CD4-positive, CD25-positive, alpha-beta regulatory T cell (primary cell): Measurements from ENCODE around the gene SKOR1. TPM values are rescaled to one million over a fixed set of nuclear protein-coding genes. Genes with fewer than 3 reads are reported as not detected.
A peak's percentile ranks its signal among the peaks of the same experiment; 100 is the strongest.

Source experiments
- ATAC-seq, 2 donors: fragments of 150-1000 bp; cut with Tn5 transposase; one replicate each; pipeline ENCODE4 v1.10.0; 2021; ENCODE audit warnings: low read depth in 2 of 2, moderate number of reproducible peaks in 2 of 2, moderate library complexity in 1 of 2
- DNase-seq, 3 donors: peaks; one replicate each; pipeline versions ENCODE4 v3.0.0 to v3.0.0-alpha.2; 2012 to 2022; ENCODE audit warnings: mixed read lengths in 1 of 3
- H3K27ac ChIP-seq: one replicate; pipeline ENCODE4 v1.7.0; 2013; ENCODE audit warnings: mild to moderate bottlenecking, low read length; ENCODE audit not compliant: insufficient read depth, poor library complexity, severe bottlenecking
- H3K27me3 ChIP-seq: one replicate; pipeline ENCODE4 v1.7.0; 2013; ENCODE audit warnings: low read length; ENCODE audit not compliant: control insufficient read depth, insufficient read depth
- H3K36me3 ChIP-seq: one replicate; pipeline ENCODE4 v1.7.0; 2013; ENCODE audit warnings: mild to moderate bottlenecking, low read length, moderate library complexity; ENCODE audit not compliant: control insufficient read depth, insufficient read depth
- H3K4me1 ChIP-seq: 2 replicates; pipeline ENCODE4 v1.7.0; 2013; ENCODE audit warnings: mild to moderate bottlenecking, low read length; ENCODE audit not compliant: insufficient read depth, control insufficient read depth, poor library complexity, severe bottlenecking
- H3K4me3 ChIP-seq: one replicate; pipeline ENCODE4 v1.7.0; 2013; ENCODE audit warnings: low read depth, mild to moderate bottlenecking, low read length, moderate library complexity
- H3K9me3 ChIP-seq, 2 experiments: 1 replicate in 1 of 2; 2 replicates in 1 of 2; pipeline ENCODE4 v1.7.0; 2013; ENCODE audit warnings: low read length in 2 of 2, mild to moderate bottlenecking in 1 of 2, moderate library complexity in 1 of 2; ENCODE audit not compliant: control insufficient read depth in 2 of 2
- H3K27ac Mint-ChIP-seq, 3 donors: one replicate each; pipeline ENCODE4 v1.8.0; 2020 to 2022; ENCODE audit warnings: mild to moderate bottlenecking in 3 of 3, mixed read lengths in 3 of 3, moderate library complexity in 2 of 3
- H3K27me3 Mint-ChIP-seq: one replicate; pipeline ENCODE4 v1.8.0; 2022; ENCODE audit warnings: mild to moderate bottlenecking, mixed read lengths
- H3K36me3 Mint-ChIP-seq: one replicate; pipeline ENCODE4 v1.8.0; 2020; ENCODE audit warnings: mixed read lengths
- H3K4me1 Mint-ChIP-seq, 4 donors: one replicate each; pipeline ENCODE4 v1.8.0; 2020 to 2022; ENCODE audit warnings: mixed read lengths in 4 of 4, mild to moderate bottlenecking in 1 of 4
- H3K4me3 Mint-ChIP-seq, 4 donors: one replicate each; pipeline ENCODE4 v1.8.0; 2020 to 2022; ENCODE audit warnings: mild to moderate bottlenecking in 4 of 4, mixed read lengths in 4 of 4, moderate library complexity in 3 of 4
- H3K9me3 Mint-ChIP-seq, 7 donors: one replicate each; pipeline ENCODE4 v1.8.0; 2020 to 2022; ENCODE audit warnings: mixed read lengths in 7 of 7, mild to moderate bottlenecking in 3 of 7, moderate library complexity in 2 of 7
- polyA plus RNA-seq, 4 donors: library from polyadenylated mRNA; unstranded; fragments of 300-500 nt; fragmentation: Illumina TruSeq; gene quantifications; one replicate each; pipeline ENCODE4 v1.2.3, GENCODE V29; 2021
- total RNA-seq: library from RNA; stranded (reverse); gene quantifications from one replicate; pipeline ENCODE4 v1.2.3, GENCODE V29; 2022

The SKOR1 gene
- total and polyA plus RNA-seq, 5 donors from 2014 or later: 2.5 TPM; not detected in 4

GRCh38 chr15:67822537-67823313 lies 2.6 kb upstream of the SKOR1 start:
- no peak overlapping the region for H3K4me3 ChIP-seq
- Mint-ChIP-seq H3K27ac (no peak overlapping the region), H3K4me1 (peaks cover 0 to 54% (median 11%) of the 10 kb centered on the region in 4 donors), H3K4me3 (peak overlapping the region in 2 of 4 donors; percentile 33 to 48), H3K27me3 (peaks cover 80% of the 10 kb centered on the region), H3K9me3 (peaks cover 0 to 6% (median 0%) of the 10 kb centered on the region in 7 donors), H3K36me3 (no peaks in the 10 kb centered on the region)
- DNase-seq: no peak
- H3K4me1 ChIP-seq: peaks cover 39% of the 10 kb centered on the region
- no peak overlapping the region for H3K27ac ChIP-seq
- no peaks in the 10 kb centered on the region for H3K9me3 ChIP-seq
- ATAC-seq: no peak
- H3K36me3 ChIP-seq: no peaks in the 10 kb centered on the region
- H3K27me3 ChIP-seq: peaks cover 15% of the 10 kb centered on the region

GRCh38 chr15:67823314-67824196 lies 1.8 kb upstream of the SKOR1 start:
- ATAC-seq (no peak), DNase-seq (no peak)
- peak overlapping the region; percentile 72 to 90 (median 87) for H3K4me3 Mint-ChIP-seq
- Histone ChIP-seq H3K4me3 (no peak overlapping the region), H3K36me3 (no peaks in the 10 kb centered on the region), H3K27me3 (peaks cover 12% of the 10 kb centered on the region), H3K27ac (no peak overlapping the region), H3K4me1 (peaks cover 47% of the 10 kb centered on the region), H3K9me3 (no peaks in the 10 kb centered on the region)
- no peaks in the 10 kb centered on the region for H3K36me3 Mint-ChIP-seq
- peaks cover 0 to 9% (median 0%) of the 10 kb centered on the region in 7 donors for H3K9me3 Mint-ChIP-seq
- H3K27me3 Mint-ChIP-seq: peaks cover 78% of the 10 kb centered on the region
- H3K4me1 Mint-ChIP-seq: peaks cover 0 to 59% (median 13%) of the 10 kb centered on the region in 4 donors
- H3K27ac Mint-ChIP-seq: peak overlapping the region in 1 of 3 donors; percentile 67

GRCh38 chr15:67824197-67824968 lies 926 bp upstream of the SKOR1 start:
- peak overlapping the region in 1 of 3 donors; percentile 38 for H3K27ac Mint-ChIP-seq
- no peak overlapping the region for H3K27ac ChIP-seq
- peaks cover 80% of the 10 kb centered on the region for H3K27me3 Mint-ChIP-seq
- H3K4me1 ChIP-seq: peaks cover 56% of the 10 kb centered on the region
- H3K4me1 Mint-ChIP-seq: peaks cover 0 to 65% (median 16%) of the 10 kb centered on the region in 4 donors
- H3K9me3 Mint-ChIP-seq: peaks cover 0 to 9% (median 0%) of the 10 kb centered on the region in 7 donors
- no peaks in the 10 kb centered on the region for H3K9me3 ChIP-seq
- H3K27me3 ChIP-seq: peaks cover 10% of the 10 kb centered on the region
- no peak overlapping the region for H3K4me3 ChIP-seq
- H3K36me3 ChIP-seq: no peaks in the 10 kb centered on the region
- no peak for DNase-seq
- H3K36me3 Mint-ChIP-seq: no peaks in the 10 kb centered on the region
- ATAC-seq: no peak
- peak overlapping the region; percentile 78 to 90 (median 87) for H3K4me3 Mint-ChIP-seq

GRCh38 chr15:67825881-67826716 lies 790 bp downstream of the SKOR1 start:
- H3K27ac Mint-ChIP-seq: peak overlapping the region in 2 of 3 donors; percentile 23 to 86

GRCh38 chr15:67826717-67827561 lies 1.6 kb downstream of the SKOR1 start:
- no peak overlapping the region for H3K4me3 ChIP-seq
- Mint-ChIP-seq H3K27ac (peak overlapping the region in 1 of 3 donors; percentile 23), H3K4me3 (peak overlapping the region in 1 of 4 donors; percentile 78), H3K4me1 (peaks cover 0 to 54% (median 20%) of the 10 kb centered on the region in 4 donors), H3K9me3 (peaks cover 0 to 9% (median 0%) of the 10 kb centered on the region in 7 donors), H3K27me3 (peaks cover 75% of the 10 kb centered on the region), H3K36me3 (no peaks in the 10 kb centered on the region)
- no peaks in the 10 kb centered on the region for H3K36me3 ChIP-seq
- ATAC-seq (no peak), DNase-seq (no peak)
- H3K27ac ChIP-seq: no peak overlapping the region
- peaks cover 64% of the 10 kb centered on the region for H3K4me1 ChIP-seq
- peaks cover 20% of the 10 kb centered on the region for H3K27me3 ChIP-seq
- H3K9me3 ChIP-seq: no peaks in the 10 kb centered on the region

More at GRCh38 chr15:67825881-67826716, 790 bp downstream of the SKOR1 start:
- H3K4me3 ChIP-seq: no peak overlapping the region
- H3K9me3 ChIP-seq: no peaks in the 10 kb centered on the region
- H3K9me3 Mint-ChIP-seq: peaks cover 0 to 9% (median 0%) of the 10 kb centered on the region in 7 donors
- H3K27me3 ChIP-seq: peaks cover 15% of the 10 kb centered on the region
- H3K27me3 Mint-ChIP-seq: peaks cover 76% of the 10 kb centered on the region
- peaks cover 0 to 62% (median 20%) of the 10 kb centered on the region in 4 donors for H3K4me1 Mint-ChIP-seq
- H3K4me1 ChIP-seq: peaks cover 66% of the 10 kb centered on the region
- H3K36me3 Mint-ChIP-seq: no peaks in the 10 kb centered on the region
- no peaks in the 10 kb centered on the region for H3K36me3 ChIP-seq
- ATAC-seq (no peak), DNase-seq (peak in 2 of 3 donors; percentile 12 to 42)
- no peak overlapping the region for H3K27ac ChIP-seq
- H3K4me3 Mint-ChIP-seq: peak overlapping the region in 3 of 4 donors; percentile 55 to 78 (median 74)

- peaks cover 62% of the 10 kb centered on the region for H3K4me1 ChIP-seq
- peaks cover 0 to 48% (median 19%) of the 10 kb centered on the region in 4 donors for H3K4me1 Mint-ChIP-seq
- H3K27me3 Mint-ChIP-seq: peaks cover 74% of the 10 kb centered on the region
- no peak overlapping the region for H3K4me3 ChIP-seq
- no peaks in the 10 kb centered on the region for H3K9me3 ChIP-seq
- H3K27ac Mint-ChIP-seq: no peak overlapping the region
- no peaks in the 10 kb centered on the region for H3K36me3 ChIP-seq
- H3K36me3 Mint-ChIP-seq: no peaks in the 10 kb centered on the region
- peak overlapping the region in 2 of 4 donors; percentile 68 to 77 for H3K4me3 Mint-ChIP-seq
- peaks cover 0 to 7% (median 0%) of the 10 kb centered on the region in 7 donors for H3K9me3 Mint-ChIP-seq
- H3K27me3 ChIP-seq: peaks cover 27% of the 10 kb centered on the region
- DNase-seq: peak in 1 of 3 donors; percentile 12
- no peak overlapping the region for H3K27ac ChIP-seq
- no peak for ATAC-seq
Observed at GRCh38 chr15:67827562-67828277, 2.4 kb downstream of the SKOR1 start.
